NCI-H774 (cell line): ENCODE results near the gene CEP162.
A peak's percentile ranks its signal among the peaks of the same experiment; 100 is the strongest.
"Not testable (repeated sequence)": the region's sequence is repeated elsewhere in the genome, so short reads cannot be mapped to it uniquely, and the experiment has no call there.

Source experiments
- DNase-seq: peaks from one replicate; lab custom pipeline; 2025; lab: John Stamatoyannopoulos, UW

Gene CEP162

GRCh38 chr6:84224251-84224650 is 3.2 kb downstream of the CEP162 start:
- no peak for DNase-seq

DNA sequence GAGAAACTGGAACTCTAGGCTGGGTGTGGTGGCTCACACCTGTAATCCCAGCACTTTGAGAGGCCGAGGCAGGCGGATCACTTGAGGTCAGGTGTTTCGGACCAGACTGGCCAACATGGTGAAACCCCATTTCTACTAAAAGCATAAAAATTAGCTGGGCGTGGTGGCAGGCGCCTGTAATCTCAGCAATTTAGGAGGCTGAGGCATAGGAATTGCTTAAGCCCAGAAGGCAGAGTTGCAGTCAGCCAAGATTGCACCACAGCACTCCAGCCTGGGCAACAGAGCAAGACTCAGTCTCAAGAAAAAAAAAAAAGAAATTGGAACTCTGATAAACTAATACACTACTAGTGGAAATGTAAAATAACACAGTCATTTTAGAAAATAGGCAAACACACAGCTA is 3.8 kb downstream of the CEP162 start:
- DNase-seq, result not testable (repeated sequence)

DNA sequence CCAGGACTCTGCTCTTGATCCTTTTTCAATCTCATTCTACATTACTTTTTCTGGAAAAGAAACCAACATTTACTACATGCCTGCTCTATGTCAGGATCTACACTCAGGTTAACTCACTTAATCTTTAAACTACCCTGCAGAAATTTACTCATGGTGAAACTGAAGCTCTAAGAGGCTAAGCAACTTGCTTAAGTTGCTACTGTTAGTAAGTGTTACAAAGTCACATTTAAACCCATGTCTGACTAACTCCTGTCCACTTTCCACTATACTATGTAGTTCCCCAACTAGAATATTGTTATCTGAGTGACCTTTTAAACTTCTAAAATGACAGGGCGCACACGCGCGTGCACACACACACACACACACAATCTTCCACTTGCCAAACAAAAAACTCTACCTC is 5.0 kb downstream of the CEP162 start:
- no peak for DNase-seq

GRCh38 chr6:84220809-84221409 is 6.5 kb downstream of the CEP162 start:
- DNase-seq, result no peak

DNA sequence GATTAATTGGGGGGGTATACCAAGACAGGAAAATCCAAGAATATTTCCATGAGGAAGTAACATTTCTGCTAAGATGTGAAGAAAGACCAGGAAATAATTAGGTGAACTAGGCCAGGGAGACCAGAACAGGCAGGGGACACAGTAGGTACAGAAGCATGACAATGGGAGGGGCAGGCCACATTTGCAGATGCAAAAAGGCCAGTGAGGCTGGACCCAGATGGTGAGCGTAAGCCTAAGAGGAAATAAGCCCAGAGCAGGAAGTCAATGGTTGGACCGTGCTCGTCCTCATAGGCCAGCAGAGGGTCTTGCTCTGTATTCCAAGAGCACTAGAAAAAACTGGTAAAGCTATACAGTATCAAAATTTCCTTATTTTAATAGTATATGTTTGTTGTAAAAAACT is 9.4 kb downstream of the CEP162 start:
- no peak for DNase-seq

- DNase-seq, result no peak
These were observed 14.2 kb downstream of the CEP162 start for GRCh38 chr6:84213217-84213616.

DNA sequence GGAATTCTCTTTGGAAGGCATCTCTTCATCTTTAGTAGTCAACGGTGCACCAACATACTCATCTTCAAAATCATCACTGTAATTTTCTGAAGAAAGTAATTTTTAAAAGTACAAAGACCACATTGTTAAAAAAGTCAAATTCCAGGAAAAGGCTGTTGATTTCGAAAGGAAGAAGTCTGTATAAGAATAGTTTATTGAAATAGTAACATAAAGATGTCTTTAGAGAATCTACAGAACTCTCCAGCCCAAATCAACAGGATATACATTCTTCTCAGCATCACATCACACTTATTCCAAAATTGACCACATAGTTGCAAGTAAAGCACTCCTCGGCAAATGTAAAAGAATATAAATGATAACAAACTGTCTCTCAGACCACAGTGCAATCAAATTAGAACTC is 23.4 kb downstream of the CEP162 start:
- DNase-seq, result no peak

- DNase-seq, result not testable (repeated sequence)
These were observed 27.5 kb downstream of the CEP162 start for GRCh38 chr6:84199987-84200386.

DNA sequence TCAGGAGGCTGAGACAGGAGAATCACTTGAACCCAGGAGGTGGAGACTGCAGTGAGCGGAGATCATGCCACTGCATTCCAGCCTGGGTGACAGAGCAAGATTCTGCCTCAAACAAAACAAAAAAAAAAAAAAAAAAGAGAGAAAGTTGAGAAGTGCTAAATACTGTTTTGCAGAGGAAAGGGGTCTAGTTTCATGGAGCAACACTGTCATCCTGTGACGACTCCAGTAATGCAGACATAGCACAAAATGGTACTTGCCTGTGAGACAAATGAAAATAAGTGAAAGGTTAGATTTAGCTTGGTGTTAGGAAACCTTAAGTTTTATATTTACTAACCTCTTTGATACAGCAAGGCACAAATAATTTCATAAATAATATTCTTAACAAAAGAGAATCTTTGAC is 29.7 kb downstream of the CEP162 start:
- DNase-seq, result no peak

GRCh38 chr6:84193114-84193708 is 34.2 kb downstream of the CEP162 start:
- DNase-seq, result no peak

DNA sequence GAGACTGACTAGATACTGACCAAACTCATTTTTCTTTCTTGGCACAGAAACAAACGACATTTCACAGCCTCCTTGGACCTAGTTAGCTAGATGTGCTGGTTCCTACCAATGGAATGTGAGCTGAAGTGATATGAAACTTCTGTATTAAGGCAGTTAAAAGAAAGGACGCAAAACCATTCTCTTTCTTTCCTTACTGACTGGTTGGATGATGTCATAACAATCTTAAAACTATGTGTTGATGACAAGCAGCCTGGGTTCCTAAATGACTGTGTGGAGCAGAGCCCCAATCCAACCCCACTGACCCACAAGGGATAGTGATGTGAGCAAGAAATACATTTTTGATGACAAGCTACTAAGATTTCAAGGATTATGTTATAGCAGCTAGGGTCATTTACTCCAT is 35.6 kb downstream of the CEP162 start:
- no peak for DNase-seq

GRCh38 chr6:84189356-84189755 is 38.1 kb downstream of the CEP162 start:
- DNase-seq, result not testable (repeated sequence)

DNA sequence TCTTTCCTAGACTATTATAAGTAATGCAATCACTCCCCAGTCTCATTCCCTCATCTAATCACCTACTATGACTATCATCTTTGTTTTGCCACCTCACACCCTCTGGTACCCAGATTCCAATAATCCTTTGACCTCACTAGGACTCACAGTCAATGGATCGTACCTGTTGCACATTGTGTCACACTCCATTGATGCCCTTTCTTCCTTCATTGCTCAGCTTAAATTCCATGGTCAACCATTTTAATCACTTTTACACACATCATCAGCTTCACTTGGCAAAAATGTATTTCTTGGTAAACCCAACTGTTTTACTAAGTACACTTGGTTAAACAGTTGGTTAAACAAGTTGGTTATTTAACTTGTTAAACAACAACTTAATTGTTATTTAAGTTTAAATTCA is 44.0 kb downstream of the CEP162 start:
- no peak for DNase-seq

GRCh38 chr6:84182001-84182400 is 45.4 kb downstream of the CEP162 start:
- no peak for DNase-seq

- no peak for DNase-seq
These were observed 50.2 kb downstream of the CEP162 start for GRCh38 chr6:84177241-84177640.

DNA sequence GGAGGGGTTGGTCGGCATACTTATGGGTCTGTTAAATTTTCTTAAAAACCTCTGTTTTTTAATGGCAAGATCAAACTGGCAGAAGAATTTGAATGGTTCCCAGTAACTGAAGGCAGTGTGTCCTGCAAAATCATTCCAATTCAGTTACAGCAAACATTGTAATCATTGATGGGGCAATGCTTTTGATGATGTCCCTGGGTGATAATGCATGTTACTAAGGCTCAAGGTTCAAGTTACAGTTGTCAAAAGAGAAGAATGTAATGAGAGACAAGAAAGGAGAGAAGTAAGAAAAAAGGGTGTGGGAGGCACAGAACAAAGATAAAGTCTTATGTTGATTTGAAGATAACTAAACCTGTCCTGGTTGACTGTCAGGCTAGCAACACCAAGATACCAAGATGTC is 54.9 kb downstream of the CEP162 start:
- no peak for DNase-seq

GRCh38 chr6:84172080-84172479 is 55.4 kb downstream of the CEP162 start:
- no peak for DNase-seq

GRCh38 chr6:84167457-84167856 is 60.0 kb downstream of the CEP162 start:
- DNase-seq, result no peak

GRCh38 chr6:84166395-84166794 is 61.0 kb downstream of the CEP162 start:
- DNase-seq, result peak; percentile 34

GRCh38 chr6:84164328-84164727 is 63.1 kb downstream of the CEP162 start:
- not testable (repeated sequence) for DNase-seq

- no peak for DNase-seq
These were observed 66.3 kb downstream of the CEP162 start for GRCh38 chr6:84161190-84161589.

DNA sequence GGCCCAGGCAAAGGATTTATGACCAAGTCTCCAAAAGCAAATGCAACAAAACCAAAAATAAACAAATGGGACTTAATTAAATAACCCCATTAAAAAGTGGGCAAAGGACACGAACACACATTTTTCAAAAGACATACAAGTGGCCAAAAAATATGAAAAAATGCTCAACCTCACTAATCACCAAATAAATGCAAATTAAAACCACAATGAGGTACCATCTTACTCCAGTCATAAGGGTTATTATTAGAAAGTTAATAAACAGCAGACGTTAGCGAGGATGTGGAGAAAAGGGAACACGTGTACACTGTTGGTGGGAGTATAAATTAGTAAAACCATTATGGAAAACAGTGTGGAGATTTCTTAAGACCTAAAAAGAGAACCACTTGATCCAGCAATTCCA is 71.1 kb downstream of the CEP162 start:
- DNase-seq, result no peak

DNA sequence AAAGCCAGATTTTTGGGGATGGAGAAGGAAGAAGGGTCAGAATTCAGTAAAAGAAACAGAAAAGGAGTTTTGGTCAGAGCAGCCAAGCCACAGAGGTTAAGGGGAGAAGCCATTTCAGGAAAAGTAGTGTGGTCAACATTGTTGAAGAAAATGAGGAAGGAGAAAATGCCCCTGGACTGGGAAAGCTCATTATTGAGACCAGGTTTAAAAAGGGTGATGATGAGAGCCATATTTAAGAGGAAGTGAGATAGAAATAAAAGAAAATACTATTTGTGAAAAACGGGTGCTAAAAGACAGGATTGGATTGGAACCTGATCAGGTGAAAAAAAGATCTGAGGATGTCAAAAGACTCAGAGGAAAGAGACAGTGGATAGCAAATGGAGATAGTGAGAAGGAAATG is 75.8 kb downstream of the CEP162 start:
- DNase-seq, result no peak

DNA sequence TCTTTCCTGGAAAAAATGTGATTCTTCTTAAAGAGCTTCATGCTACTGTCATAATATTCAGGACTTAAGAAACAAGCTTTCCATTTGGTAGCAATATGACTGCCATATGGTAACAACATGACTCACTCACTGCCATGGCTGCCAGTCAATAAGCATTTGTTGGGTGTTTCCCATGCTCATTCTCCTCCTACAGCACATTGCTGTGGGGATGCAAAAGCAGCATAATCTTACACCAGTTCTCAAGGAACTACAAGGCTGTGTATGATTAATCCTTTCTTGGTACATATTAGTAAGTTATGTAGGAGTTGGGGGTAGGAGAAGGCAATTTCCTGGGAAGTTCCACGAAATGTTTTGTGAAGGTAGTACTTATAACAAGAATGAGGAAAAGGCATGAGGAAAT is 76.7 kb downstream of the CEP162 start:
- no peak for DNase-seq
